ENCODE measurements around the gene DNM3. TPM values are rescaled to one million over a fixed set of nuclear protein-coding genes. Genes with fewer than 3 reads are reported as not detected.

Gene DNM3
- total and polyA plus RNA-seq, 2 donors (not counting 3 experiments of a cell fraction or from before 2014, with no cell fraction given) = 1.4 to 2.5 TPM

- no peaks in the 10 kb centered on the region for H3K9me1 ChIP-seq (replicated peaks; ENCODE audit: control insufficient read depth, extremely low read depth, insufficient read depth, low read length)
- no peak overlapping the region for H3K27ac ChIP-seq (ENCODE audit: insufficient read depth, low read depth, low read length)
- no peak for FAIRE-seq
- H3K36me3 ChIP-seq (ENCODE audit: control insufficient read depth in 2 of 2, extremely low read depth in 1 of 2, insufficient read depth in 2 of 2, low read length in 2 of 2) = no peaks in the 10 kb centered on the region
- BruUV-seq (replicated peaks) = no TSS peak
- H3K79me2 ChIP-seq (ENCODE audit: control insufficient read depth, insufficient read depth, low read length) = no peaks in the 10 kb centered on the region
- DNase-seq (ENCODE audit: low read depth, low spot score) = no peak
- no peaks in the 10 kb centered on the region for H3K4me1 ChIP-seq (ENCODE audit: control insufficient read depth, extremely low read depth, insufficient read depth, low read length)
- no peak overlapping the region for H3K9ac ChIP-seq (replicated peaks; ENCODE audit: extremely low read depth, insufficient read depth, low read length)
- H3K4me3 ChIP-seq (replicated peaks in 1 of 3; ENCODE audit: insufficient read depth in 1 of 3, low read depth in 1 of 3, low read length in 3 of 3) = no peak overlapping the region
- CTCF ChIA-PET = no interaction called here
- POLR2A ChIA-PET = no interaction called here
- intact Hi-C loops (cut with micrococcal nuclease) (no loop called here), dilution Hi-C loops (cut with MboI; ENCODE audit: extremely low pct_ligation_motif_present, low sequenced_read_pairs) (no loop called here)
- H4K20me1 ChIP-seq (replicated peaks; ENCODE audit: control insufficient read depth, extremely low read depth, insufficient read depth, low read length) = no peaks in the 10 kb centered on the region
- no peaks in the 10 kb centered on the region for H3K27me3 ChIP-seq (ENCODE audit: control insufficient read depth in 2 of 2, insufficient read depth in 2 of 2, low read length in 2 of 2)
- no peak overlapping the region for H2AFZ ChIP-seq (ENCODE audit: low read depth, low read length)
- no peaks in the 10 kb centered on the region for H3K9me3 ChIP-seq (replicated peaks; ENCODE audit: control insufficient read depth, insufficient read depth, low read length)
- H3K4me2 ChIP-seq (ENCODE audit: insufficient read depth, low read length) = no peak overlapping the region
- no peak for TF ChIP-seq MAX (IDR thresholded peaks at IDR 0.05; ENCODE audit: insufficient read depth, insufficient read length)
- TF ChIP-seq FOS (IDR thresholded peaks at IDR 0.05; ENCODE audit: borderline replicate concordance, insufficient read depth, low read length) = no peak
- TF ChIP-seq EZH2 (IDR thresholded peaks at IDR 0.05; ENCODE audit: borderline replicate concordance, low read depth, low read length, severe bottlenecking) = no peak
- TF ChIP-seq JUN (IDR thresholded peaks at IDR 0.05; ENCODE audit: borderline replicate concordance, insufficient read depth, insufficient read length, low read depth) = no peak
- TF ChIP-seq POLR2AphosphoS5 (IDR thresholded peaks at IDR 0.05; ENCODE audit: insufficient read depth, low read depth, low read length) = no peak
- no peak for TF ChIP-seq MYC (IDR thresholded peaks at IDR 0.05; ENCODE audit: low read depth, low read length)
- TF ChIP-seq GATA2 (IDR thresholded peaks at IDR 0.05; ENCODE audit: insufficient read depth, insufficient read length, low read depth, low read length) = no peak
- no peak for TF ChIP-seq CTCF (IDR thresholded peaks at IDR 0.05; ENCODE audit: extremely low read depth in 1 of 2, insufficient read depth in 1 of 2, low read depth in 1 of 2, low read length in 2 of 2)
- no peak for TF ChIP-seq POLR2A (IDR thresholded peaks at IDR 0.05; ENCODE audit: low read depth, low read length)
These were observed 494.1 kb downstream of the DNM3 start for GRCh38 chr1:172335377-172335776.
